Lower lobe of right lung (tissue), 2 donors: ENCODE data around the gene C1QL2. TPM values are rescaled to one million over a fixed set of nuclear protein-coding genes. Genes with fewer than 3 reads are reported as not detected.

Source experiments
- ATAC-seq, 2 donors: fragments of 200-7000 bp; cut with Tn5 transposase; one replicate each; pipeline ENCODE4 v1.9.1; 2020 to 2022; ENCODE audit warnings: mild to moderate bottlenecking in 2 of 2, moderate library complexity in 2 of 2
- DNase-seq: peaks from one replicate; pipeline ENCODE4 v3.0.0-alpha.2; 2020
- H3K27ac ChIP-seq: fragments of 200-600 bp; one replicate; pipeline ENCODE4 v1.8.0; 2022
- H3K27me3 ChIP-seq: fragments of 200-600 bp; one replicate; pipeline ENCODE4 v1.8.0; 2022; ENCODE audit warnings: low read depth
- H3K36me3 ChIP-seq: fragments of 200-600 bp; one replicate; pipeline ENCODE4 v1.8.0; 2022; ENCODE audit warnings: mild to moderate bottlenecking
- H3K4me1 ChIP-seq: fragments of 200-600 bp; one replicate; pipeline ENCODE4 v1.8.0; 2022
- H3K4me3 ChIP-seq: fragments of 200-600 bp; one replicate; pipeline ENCODE4 v1.8.0; 2022; ENCODE audit warnings: mild to moderate bottlenecking
- H3K9me3 ChIP-seq: fragments of 200-600 bp; one replicate; pipeline ENCODE4 v1.8.0; 2022
- intact Hi-C: fragments of 100-400 bp; cut with DNase I; formaldehyde crosslinking; loops from one replicate; pipeline ENCODE4 v1.11.0; 2022
- total RNA-seq: library from RNA; stranded (reverse); fragmentation: NEBNext Ultra II Directional; extraction: Animal tissue kit (Norgen Biotek cat#: 25700); gene quantifications from one replicate; pipeline ENCODE4 v1.2.1, GENCODE V29; 2021
- TF ChIP-seq, protein P1 (sequence below): fragments of 200-600 bp; IDR thresholded peaks from one replicate; pipeline ENCODE4 v1.8.0; 2022; ENCODE audit warnings: antibody characterized with exemption, mild to moderate bottlenecking
- donor health status: DM: no; HTN: yes; CAD: no; lungs with severe emphysema.

The C1QL2 gene
- total RNA-seq, 1 donor from 2014 or later, result not detected

DNA sequence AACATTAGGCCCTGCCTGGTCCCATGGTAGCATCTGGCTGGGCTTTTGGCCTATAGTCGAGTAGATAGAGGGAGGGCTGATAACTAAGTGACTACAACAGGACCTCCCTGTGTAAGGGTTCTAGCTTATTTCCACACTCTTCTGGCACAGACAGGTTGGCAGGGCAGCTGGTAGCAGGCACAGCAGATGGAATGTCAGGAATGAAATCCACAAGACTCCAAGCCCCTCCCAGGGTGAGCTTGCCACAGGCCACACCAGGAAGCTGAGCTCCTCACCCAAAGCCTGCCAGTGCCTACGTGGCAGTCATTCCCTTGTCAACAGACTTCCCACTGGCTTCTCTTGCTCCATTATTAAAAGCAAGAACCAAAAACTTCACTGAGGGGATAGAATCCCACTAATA lies 20.7 kb upstream of the C1QL2 start:
- Histone ChIP-seq H3K36me3 (no peaks in the 10 kb centered on the region), H3K4me1 (no peaks in the 10 kb centered on the region), H3K27ac (no peak overlapping the region), H3K4me3 (no peak overlapping the region), H3K27me3 (no peaks in the 10 kb centered on the region), H3K9me3 (no peaks in the 10 kb centered on the region)
- TF ChIP-seq, protein P1, sequence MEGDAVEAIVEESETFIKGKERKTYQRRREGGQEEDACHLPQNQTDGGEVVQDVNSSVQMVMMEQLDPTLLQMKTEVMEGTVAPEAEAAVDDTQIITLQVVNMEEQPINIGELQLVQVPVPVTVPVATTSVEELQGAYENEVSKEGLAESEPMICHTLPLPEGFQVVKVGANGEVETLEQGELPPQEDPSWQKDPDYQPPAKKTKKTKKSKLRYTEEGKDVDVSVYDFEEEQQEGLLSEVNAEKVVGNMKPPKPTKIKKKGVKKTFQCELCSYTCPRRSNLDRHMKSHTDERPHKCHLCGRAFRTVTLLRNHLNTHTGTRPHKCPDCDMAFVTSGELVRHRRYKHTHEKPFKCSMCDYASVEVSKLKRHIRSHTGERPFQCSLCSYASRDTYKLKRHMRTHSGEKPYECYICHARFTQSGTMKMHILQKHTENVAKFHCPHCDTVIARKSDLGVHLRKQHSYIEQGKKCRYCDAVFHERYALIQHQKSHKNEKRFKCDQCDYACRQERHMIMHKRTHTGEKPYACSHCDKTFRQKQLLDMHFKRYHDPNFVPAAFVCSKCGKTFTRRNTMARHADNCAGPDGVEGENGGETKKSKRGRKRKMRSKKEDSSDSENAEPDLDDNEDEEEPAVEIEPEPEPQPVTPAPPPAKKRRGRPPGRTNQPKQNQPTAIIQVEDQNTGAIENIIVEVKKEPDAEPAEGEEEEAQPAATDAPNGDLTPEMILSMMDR, result no peak
- peak; percentile 61 to 74 for ATAC-seq
- no peak for DNase-seq
- intact Hi-C loops, result no loop called here

DNA sequence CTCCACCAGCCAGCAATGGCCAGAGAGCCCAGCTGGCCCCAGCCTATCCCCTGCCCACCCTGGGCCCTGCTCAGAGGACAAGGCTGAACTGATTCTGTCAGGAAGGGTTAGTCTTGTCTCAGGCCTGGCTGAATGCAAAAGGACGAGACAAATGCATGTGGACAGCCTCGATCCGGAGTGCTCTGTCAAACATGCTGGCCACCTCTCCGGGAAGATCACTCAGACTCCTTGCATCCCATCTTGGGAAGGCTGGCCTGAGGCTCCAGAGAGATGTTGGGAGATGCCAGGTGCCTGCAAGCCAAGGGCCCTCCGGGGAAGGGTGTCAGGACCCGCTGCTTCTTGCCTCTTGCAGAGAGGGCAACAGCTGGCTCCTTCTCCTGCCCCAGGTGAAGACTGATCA lies 20.2 kb upstream of the C1QL2 start:
- DNase-seq, result no peak
- H3K4me3 ChIP-seq, result no peak overlapping the region
- H3K4me1 ChIP-seq, result no peaks in the 10 kb centered on the region
- no peaks in the 10 kb centered on the region for H3K9me3 ChIP-seq
- no peak for ATAC-seq
- no peaks in the 10 kb centered on the region for H3K27me3 ChIP-seq
- H3K36me3 ChIP-seq, result no peaks in the 10 kb centered on the region
- intact Hi-C loops, result no loop called here
- H3K27ac ChIP-seq, result no peak overlapping the region
- TF ChIP-seq, protein P1, result no peak

DNA sequence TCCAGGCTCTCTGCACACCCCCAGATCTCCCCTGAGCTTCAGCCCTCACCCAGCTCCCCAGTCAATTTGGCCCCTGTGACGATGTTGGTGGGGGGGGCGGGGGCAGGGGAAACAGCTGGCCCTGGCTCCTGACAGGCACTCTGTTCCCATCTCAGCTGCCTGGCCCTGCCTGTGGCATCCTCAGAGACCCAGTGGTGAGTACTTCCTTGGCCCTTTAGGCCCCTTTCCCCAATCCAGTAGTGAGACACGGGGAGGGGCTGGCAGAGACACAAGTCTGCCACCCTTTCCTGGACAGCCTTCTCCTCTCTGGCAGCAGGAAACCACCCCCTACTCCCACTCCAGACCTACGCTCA lies 19.3 kb upstream of the C1QL2 start:
- Histone ChIP-seq H3K27me3 (no peaks in the 10 kb centered on the region), H3K4me1 (no peaks in the 10 kb centered on the region), H3K36me3 (no peaks in the 10 kb centered on the region), H3K27ac (no peak overlapping the region), H3K4me3 (no peak overlapping the region), H3K9me3 (no peaks in the 10 kb centered on the region)
- intact Hi-C loops, result no loop called here
- ATAC-seq, result no peak
- DNase-seq, result no peak
- TF ChIP-seq, protein P1, result no peak

DNA sequence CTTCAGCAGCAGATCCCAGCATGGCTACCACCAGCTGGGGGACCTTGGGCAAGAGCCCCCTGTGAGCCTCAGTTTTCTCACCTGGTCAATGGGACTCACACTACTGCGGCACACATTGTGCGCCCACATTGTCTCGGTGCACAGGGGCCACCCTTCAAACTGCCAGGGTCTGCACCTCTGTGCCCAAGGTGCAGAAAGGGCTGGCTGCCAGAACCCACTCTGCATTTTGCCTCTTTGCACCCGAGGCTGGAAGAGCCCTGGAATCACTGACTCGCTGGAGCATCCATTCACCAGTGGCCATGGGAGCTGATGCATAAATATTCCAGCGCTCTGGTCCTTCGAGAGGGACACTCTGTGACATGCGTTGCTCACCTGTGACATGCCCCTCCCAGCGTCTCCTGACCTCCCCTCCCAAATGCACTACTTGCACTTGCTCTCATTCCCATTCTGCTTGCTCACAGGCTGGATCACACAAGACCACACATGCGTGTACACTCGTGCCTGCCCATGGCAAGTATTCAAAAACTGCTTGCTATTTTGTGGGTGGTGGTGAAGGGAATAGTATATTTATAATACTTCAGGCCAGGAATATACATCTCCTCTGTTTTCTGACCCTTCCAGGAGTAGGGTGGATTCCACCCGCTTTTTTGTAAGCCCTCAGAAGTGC lies 18.8 kb upstream of the C1QL2 start:
- Histone ChIP-seq H3K27ac (no peak overlapping the region), H3K4me1 (no peaks in the 10 kb centered on the region), H3K4me3 (no peak overlapping the region), H3K27me3 (no peaks in the 10 kb centered on the region), H3K36me3 (no peaks in the 10 kb centered on the region), H3K9me3 (no peaks in the 10 kb centered on the region)
- intact Hi-C loops, result no loop called here
- DNase-seq (no peak), ATAC-seq (no peak)
- TF ChIP-seq, protein P1, result no peak

DNA sequence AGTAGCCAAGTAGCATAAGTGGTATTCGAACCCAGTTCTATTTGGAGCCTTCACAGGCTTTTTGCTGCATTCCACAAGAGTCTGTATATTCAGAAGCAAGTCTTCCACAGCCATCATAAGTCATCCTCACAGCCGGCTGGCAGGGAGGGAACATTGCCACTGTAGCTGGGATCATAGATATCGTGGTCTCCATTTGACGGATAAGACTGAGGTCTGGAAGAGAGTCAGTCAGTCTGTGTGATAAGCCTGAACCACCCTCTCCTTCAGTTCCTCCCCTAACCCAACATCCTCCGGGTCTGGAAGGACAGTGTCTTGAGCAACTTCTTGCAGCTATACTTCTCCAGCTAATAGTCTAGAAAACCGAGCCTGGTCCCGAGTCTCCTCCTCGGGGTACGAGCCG lies 17.0 kb upstream of the C1QL2 start:
- no peaks in the 10 kb centered on the region for H3K4me1 ChIP-seq
- no peaks in the 10 kb centered on the region for H3K27me3 ChIP-seq
- no peaks in the 10 kb centered on the region for H3K9me3 ChIP-seq
- TF ChIP-seq, protein P1, result no peak
- no peak overlapping the region for H3K27ac ChIP-seq
- no peaks in the 10 kb centered on the region for H3K36me3 ChIP-seq
- no peak overlapping the region for H3K4me3 ChIP-seq
- intact Hi-C loops, result no loop called here
- no peak for ATAC-seq
- no peak for DNase-seq

DNA sequence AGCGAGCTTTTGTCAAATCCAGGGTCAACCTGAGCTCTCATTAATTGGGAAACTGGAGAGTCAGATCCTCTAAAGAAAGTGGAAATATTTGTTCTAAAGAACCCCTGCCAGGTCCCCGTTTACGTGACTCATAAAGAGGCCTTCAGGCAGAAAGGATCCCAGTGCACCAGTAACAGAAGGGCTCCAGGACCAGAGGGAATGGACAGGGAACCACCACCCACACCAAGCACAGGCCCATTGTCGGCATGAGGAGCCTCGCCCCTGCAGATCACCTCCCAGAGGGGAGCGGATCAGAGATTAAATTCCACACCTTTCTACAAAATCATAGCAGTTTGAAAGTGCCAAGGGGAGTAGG lies 16.4 kb upstream of the C1QL2 start:
- H3K9me3 ChIP-seq, result no peaks in the 10 kb centered on the region
- no peaks in the 10 kb centered on the region for H3K36me3 ChIP-seq
- no peak for DNase-seq
- peaks cover under 1% of the 10 kb centered on the region for H3K27me3 ChIP-seq
- TF ChIP-seq, protein P1, result no peak
- no peak for ATAC-seq
- H3K4me1 ChIP-seq, result no peaks in the 10 kb centered on the region
- intact Hi-C loops, result no loop called here
- no peak overlapping the region for H3K4me3 ChIP-seq
- H3K27ac ChIP-seq, result no peak overlapping the region
